Effector memory CD4-positive, alpha-beta T cell (primary cell): ENCODE results near the gene GOLGA6L9.
"Not testable (repeated sequence)": the region's sequence is repeated elsewhere in the genome, so short reads cannot be mapped to it uniquely, and the experiment has no call there.

Experiments
- DNase-seq, 3 donors: peaks; one replicate each; pipeline ENCODE4 v3.0.0-alpha.2; 2020
- H3K27ac ChIP-seq: 2 replicates; pipeline ENCODE4 v1.7.0; 2013; ENCODE audit warnings: mild to moderate bottlenecking, low read length, moderate library complexity; ENCODE audit not compliant: insufficient read depth, poor library complexity, severe bottlenecking
- H3K27me3 ChIP-seq: replicated peaks from 2 replicates; pipeline ENCODE4 v1.7.0; 2013; ENCODE audit warnings: mild to moderate bottlenecking, low read length; ENCODE audit not compliant: insufficient read depth, control insufficient read depth, poor library complexity, severe bottlenecking
- H3K36me3 ChIP-seq: 2 replicates; pipeline ENCODE4 v1.7.0; 2013; ENCODE audit warnings: mild to moderate bottlenecking, low read length, moderate library complexity; ENCODE audit not compliant: control insufficient read depth, insufficient read depth
- H3K4me1 ChIP-seq: 2 replicates; pipeline ENCODE4 v1.7.0; 2013; ENCODE audit warnings: low read length, mild to moderate bottlenecking; ENCODE audit not compliant: control insufficient read depth, insufficient read depth, poor library complexity, severe bottlenecking
- H3K4me3 ChIP-seq: 2 replicates; pipeline ENCODE4 v1.7.0; 2013; ENCODE audit warnings: low read length, low read depth, mild to moderate bottlenecking; ENCODE audit not compliant: insufficient read depth, poor library complexity, severe bottlenecking
- H3K9me3 ChIP-seq: 2 replicates; pipeline ENCODE4 v1.7.0; 2013; ENCODE audit warnings: mild to moderate bottlenecking, low read length, moderate library complexity; ENCODE audit not compliant: control insufficient read depth
- total RNA-seq, 3 donors: gene quantifications; one replicate each; lab custom pipeline; 2026; lab: John Stamatoyannopoulos, UW

The GOLGA6L9 gene, protein sequence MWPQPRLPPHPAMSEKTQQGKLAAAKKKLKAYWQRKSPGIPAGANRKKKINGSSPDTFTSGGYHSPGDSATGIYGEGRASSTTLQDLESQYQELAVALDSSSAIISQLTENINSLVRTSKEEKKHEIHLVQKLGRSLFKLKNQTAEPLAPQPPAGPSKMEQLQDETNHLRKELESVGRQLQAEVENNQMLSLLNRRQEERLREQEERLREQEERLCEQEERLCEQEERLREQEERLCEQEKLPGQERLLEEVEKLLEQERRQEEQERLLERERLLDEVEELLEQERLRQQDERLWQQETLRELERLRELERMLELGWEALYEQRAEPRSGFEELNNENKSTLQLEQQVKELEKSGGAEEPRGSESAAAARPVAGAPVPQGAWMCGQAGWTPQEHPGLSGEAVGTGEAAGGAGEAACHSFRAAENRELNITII
- total RNA-seq = 2.5 to 5.9 (median 4.4) reads per million in 3 donors

DNA sequence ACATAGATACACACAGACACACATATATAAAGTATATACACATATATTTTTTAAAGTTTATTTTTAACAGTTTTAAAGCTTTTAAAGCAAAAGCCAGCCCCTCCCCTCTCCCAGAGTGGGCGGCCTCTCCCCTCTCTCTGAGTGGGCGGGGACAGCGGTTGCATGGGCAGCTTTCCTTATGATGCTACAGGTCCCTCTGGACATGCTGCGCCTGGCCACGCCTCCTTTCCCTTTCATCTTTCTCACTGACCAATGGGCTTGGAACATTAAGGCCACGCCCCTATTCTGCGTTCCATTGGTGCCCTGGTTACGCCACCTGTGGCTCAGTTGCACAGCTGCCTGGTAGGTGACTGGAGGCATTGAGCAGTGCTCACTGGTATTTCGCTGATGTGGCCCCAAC is at the start of gene GOLGA6L9:
Gene GOLGA6L9 (plus strand): TSS at position 124 of the 400 bp plus-strand sequence. CDS start 264 bp downstream, at position 388.
- DNase-seq, H3K4me1 ChIP-seq, H3K27me3 ChIP-seq, H3K27ac ChIP-seq, H3K4me3 ChIP-seq, H3K36me3 ChIP-seq, H3K9me3 ChIP-seq: not testable (repeated sequence)

DNA sequence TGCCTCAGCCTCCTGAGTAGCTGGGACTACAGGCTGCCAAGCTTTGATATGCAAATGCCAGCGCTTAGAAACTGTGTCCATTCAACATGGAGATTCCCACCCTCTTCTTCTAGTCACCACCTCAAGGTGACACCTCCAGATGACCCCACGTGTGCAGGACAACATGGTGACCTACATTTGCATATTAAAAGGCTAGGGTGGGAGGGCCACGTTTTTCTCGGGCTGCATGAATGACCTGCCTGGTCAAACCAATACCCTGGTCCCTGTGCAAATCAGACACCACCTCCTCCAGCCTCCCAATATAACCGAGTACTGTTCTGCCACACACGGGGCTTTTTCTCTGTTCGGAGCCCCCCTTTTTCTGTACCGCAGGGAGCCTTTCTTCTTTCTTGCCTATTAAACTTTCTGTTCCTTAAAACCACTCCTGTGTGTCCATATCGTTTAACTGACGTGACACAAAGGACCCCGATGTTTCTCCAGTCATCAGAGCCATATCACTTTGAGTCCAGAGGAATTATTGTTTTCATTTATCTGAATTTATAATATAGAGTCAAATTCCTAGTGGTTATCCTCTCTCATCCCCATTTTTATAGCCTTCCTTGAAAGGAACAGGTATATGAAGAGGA is 48.2 kb upstream of the GOLGA6L9 start:
- not testable (repeated sequence) for H3K36me3 ChIP-seq, H3K27ac ChIP-seq, H3K4me1 ChIP-seq, H3K4me3 ChIP-seq, H3K9me3 ChIP-seq, DNase-seq, H3K27me3 ChIP-seq

DNA sequence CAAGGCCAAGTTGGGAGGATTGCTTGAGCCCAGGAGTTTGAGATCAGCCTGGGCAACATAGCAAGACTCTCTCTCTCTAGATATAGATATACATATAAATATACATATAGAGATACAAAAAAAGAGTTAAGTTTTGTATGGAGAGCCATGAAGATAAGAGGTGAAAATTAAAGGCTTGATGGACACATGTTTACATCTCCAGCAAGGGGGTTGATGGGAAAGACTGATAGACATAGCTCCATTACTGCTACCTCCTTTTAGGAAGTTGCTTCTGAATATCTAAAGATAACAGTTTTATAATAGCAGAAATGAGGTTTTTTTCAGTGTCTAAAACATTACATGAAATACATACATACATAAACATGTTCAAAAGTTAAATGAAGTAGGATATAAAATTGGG is 42.4 kb upstream of the GOLGA6L9 start:
- not testable (repeated sequence) for H3K27me3 ChIP-seq, H3K36me3 ChIP-seq, DNase-seq, H3K9me3 ChIP-seq, H3K4me1 ChIP-seq, H3K27ac ChIP-seq, H3K4me3 ChIP-seq

DNA sequence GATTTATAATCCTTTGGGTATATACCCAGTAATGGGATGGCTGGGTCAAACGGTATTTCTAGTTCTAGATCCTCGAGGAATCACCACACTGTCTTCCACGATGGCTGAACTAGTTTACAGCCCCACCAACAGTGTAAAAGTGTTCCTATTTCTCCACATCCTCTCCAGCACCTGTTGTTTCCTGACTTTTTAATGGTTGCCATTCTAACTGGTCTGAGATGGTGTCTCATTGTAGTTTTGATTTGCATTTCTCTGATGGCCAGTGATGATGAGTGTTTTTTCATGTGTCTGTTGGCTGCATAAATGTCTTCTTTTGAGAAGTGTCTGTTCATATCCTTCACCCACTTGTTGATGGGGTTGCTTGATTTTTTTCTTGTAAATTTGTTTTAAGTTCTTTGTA is 39.5 kb upstream of the GOLGA6L9 start:
- H3K9me3 ChIP-seq, H3K27me3 ChIP-seq, H3K27ac ChIP-seq, H3K4me3 ChIP-seq, H3K36me3 ChIP-seq, DNase-seq, H3K4me1 ChIP-seq: not testable (repeated sequence)

DNA sequence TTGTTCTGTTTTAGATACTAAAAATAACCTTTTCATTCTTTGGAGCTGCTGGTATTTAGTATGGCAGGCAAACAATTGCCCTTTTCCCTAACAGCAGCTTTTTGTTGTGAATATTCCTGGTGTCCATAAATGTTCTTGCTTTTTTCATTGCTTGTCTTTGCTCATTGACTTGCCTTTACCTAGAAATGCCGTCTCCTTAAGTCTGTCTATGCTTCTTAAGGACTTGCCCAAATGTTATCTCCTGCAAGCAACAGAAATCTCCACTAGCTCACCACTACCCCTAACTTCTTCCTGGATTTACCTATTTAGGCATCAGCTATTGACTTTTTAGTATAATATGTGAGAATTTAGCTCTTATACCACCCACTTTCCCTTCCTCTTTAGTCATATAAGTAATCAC is 37.5 kb upstream of the GOLGA6L9 start:
- H3K27ac ChIP-seq, H3K27me3 ChIP-seq, H3K9me3 ChIP-seq, DNase-seq, H3K4me3 ChIP-seq, H3K36me3 ChIP-seq, H3K4me1 ChIP-seq: not testable (repeated sequence)

DNA sequence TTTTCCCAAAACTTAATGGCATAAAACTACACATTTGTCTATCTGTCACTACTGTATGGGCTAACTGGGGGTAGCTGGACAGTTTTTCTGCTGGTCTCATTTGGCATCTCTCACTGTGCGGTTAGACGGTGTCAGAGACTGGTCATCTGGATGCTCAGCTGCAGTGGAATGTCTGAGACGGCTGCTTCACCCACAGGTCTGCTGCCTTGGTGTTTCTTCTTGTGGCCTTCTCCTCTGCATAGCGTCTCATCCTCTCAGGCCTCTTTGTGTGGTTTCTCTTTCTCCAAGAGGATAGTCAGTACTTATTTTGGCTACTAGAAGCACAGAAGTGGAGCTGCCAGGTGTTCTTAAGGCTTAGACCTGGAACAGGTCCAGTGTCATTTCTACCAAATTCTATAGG is 35.9 kb upstream of the GOLGA6L9 start:
- H3K4me3 ChIP-seq = no peak overlapping the region
- H3K9me3 ChIP-seq = no peaks in the 10 kb centered on the region
- H3K27ac ChIP-seq = no peak overlapping the region
- no peak for DNase-seq
- no peaks in the 10 kb centered on the region for H3K27me3 ChIP-seq
- no peaks in the 10 kb centered on the region for H3K4me1 ChIP-seq
- no peaks in the 10 kb centered on the region for H3K36me3 ChIP-seq

DNA sequence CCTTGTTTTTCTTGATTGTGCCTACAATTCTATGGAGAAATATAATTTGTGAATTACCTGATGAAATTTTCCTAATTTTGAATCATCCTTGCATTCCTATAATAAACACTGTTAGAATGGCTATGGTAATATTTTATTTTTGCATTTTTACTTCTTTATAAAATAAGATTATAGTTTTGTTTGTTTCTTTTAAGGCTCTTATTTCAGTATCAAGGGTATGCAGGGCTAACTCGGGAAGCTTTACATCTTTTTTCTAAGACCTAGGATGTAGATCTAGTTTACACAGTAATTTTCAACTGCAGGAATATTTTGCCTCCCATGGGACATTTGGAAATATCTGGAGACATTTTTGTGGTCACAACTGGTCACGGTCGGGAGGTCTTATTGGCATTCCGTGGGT is 33.8 kb upstream of the GOLGA6L9 start:
- H3K27me3 ChIP-seq, H3K4me3 ChIP-seq, H3K4me1 ChIP-seq, H3K27ac ChIP-seq, DNase-seq, H3K9me3 ChIP-seq, H3K36me3 ChIP-seq: not testable (repeated sequence)

DNA sequence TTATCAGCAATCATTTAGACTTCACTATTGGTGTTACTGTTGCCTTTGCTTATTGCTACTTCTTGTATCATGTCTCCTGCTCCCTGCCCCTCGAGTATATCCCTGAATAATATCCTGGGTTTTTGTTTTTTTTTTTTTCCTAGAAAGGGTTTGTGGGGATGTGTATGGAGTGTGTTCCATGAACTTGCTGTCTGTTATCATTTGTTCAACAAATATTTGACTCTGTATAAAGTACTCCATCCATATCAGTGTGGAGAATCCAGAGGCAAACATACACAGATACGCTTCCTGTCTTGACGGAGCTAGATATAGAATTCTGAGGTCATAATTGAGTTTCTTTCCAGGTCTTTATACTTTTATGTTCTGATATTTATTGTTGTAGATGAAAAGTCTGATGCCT is 31.8 kb upstream of the GOLGA6L9 start:
- Histone ChIP-seq H3K27me3 (no peaks in the 10 kb centered on the region), H3K9me3 (no peaks in the 10 kb centered on the region), H3K4me1 (no peaks in the 10 kb centered on the region), H3K36me3 (no peaks in the 10 kb centered on the region), H3K27ac (no peak overlapping the region), H3K4me3 (no peak overlapping the region)
- no peak for DNase-seq

DNA sequence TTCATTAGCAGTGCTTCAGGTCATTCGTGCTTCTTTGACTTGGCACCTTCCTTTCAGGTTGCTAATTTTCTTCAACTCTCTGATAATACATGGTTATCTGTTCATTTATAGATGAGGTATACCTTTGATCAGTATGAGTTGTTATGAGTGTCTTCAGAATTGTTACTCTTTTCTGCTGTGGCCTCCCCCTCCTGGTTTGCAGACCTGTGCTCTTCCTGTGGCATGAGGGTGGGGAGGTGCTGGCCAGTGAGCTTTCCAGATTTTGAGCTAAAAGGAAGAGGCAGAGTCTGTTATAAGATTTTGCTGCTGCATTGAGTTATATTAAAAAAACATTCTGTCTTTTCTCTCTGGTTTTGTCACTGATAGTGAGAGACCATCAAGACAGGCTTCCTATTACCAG is 30.8 kb upstream of the GOLGA6L9 start:
- Histone ChIP-seq H3K27me3 (no peaks in the 10 kb centered on the region), H3K36me3 (no peaks in the 10 kb centered on the region), H3K4me1 (no peaks in the 10 kb centered on the region), H3K27ac (no peak overlapping the region), H3K4me3 (no peak overlapping the region), H3K9me3 (no peaks in the 10 kb centered on the region)
- no peak for DNase-seq

DNA sequence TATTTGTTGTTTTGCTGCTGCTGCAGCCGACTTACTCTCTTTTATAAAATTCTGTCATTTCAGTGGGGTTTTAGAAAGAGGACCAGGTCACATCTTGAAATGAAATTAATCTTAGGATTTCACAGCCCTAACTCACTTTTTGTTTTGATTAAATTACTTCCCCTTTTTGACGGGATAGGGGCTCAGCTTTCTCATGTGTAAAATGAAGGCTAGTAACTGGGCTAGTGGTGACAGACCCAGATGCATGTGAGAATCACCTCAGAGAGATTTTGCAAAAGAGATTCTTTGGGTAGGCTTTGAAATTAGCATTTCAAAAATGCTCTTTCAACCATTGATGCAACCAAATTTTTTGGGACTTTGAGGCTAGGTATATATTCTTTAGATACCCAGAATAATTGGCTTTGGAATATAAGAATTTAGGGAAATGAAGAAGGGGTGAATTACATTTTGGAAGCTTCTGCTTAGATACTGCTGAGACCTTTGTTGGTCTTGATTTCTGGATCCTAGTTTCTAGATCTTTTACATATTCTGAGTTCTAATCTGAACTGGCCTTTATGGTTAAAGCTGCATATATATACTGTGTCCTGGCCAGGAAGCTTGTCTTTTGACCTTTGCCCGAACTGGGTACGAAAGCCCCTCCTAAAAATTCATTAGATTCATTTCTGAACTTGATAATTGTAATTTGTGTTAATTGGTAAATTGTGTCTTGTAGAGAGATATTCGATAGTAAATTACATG is 30.1 kb upstream of the GOLGA6L9 start:
- DNase-seq, H3K27me3 ChIP-seq, H3K4me1 ChIP-seq, H3K36me3 ChIP-seq, H3K4me3 ChIP-seq, H3K9me3 ChIP-seq, H3K27ac ChIP-seq: not testable (repeated sequence)
